NCI-H1417 treated with DMSO at 0.1 percent for 48 hours (cell line): ENCODE results near the gene OR2AG2.
"Not testable (repeated sequence)": the region's sequence is repeated elsewhere in the genome, so short reads cannot be mapped to it uniquely, and the experiment has no call there.

Experiments used
- DNase-seq: peaks from one replicate; lab custom pipeline; 2025; lab: John Stamatoyannopoulos, UW

Gene OR2AG2, protein sequence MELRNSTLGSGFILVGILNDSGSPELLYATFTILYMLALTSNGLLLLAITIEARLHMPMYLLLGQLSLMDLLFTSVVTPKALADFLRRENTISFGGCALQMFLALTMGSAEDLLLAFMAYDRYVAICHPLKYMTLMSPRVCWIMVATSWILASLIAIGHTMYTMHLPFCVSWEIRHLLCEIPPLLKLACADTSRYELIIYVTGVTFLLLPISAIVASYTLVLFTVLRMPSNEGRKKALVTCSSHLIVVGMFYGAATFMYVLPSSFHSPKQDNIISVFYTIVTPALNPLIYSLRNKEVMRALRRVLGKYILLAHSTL

GRCh38 chr11:6771926-6772893 lies at the start of gene OR2AG2:
Gene OR2AG2, minus strand, starts transcription at chr11:6771976. Its CDS starts 3,019 bp downstream, at chr11:6768957.
- DNase-seq, result no peak

DNA sequence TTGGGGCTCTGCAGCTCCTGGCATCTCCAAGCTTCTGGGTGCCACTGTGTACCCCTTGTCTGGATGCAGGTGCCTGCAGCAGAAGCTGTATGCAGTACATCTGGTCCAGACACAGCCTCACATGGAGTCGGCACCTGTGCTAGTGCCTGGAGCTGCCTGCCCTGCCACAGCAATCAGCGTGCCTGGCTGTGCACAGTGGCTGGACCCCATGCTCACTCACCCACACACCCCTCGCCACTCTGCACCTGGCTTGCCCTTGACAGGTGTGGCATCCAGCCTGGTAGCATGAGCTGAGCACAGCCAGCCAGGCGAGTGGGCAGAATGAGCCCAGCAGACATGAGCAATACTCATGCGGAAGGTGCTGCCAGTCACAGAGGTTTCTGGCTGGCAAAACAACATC lies 47.2 kb upstream of the OR2AG2 start:
- DNase-seq, result no peak

DNA sequence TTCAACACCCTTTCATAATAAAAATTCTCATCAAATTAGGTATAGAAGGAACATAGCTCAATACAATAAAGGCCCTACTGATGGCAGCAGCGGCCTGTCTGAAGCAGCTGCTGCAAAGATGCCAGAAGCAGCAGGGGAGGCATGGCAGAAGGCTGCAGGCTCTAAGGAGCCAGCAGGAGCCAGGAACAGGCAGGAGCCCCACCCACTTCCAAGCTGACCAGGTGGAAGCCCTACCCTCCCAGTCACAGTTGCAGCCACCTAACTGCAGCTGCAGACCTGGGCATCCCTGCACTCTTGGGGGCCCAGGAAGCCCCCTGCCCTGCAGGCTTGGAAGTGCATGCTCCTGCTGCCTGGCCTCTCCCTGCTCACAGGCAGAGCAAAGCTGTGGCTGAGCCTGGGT lies 45.9 kb upstream of the OR2AG2 start:
- DNase-seq, result no peak

DNA sequence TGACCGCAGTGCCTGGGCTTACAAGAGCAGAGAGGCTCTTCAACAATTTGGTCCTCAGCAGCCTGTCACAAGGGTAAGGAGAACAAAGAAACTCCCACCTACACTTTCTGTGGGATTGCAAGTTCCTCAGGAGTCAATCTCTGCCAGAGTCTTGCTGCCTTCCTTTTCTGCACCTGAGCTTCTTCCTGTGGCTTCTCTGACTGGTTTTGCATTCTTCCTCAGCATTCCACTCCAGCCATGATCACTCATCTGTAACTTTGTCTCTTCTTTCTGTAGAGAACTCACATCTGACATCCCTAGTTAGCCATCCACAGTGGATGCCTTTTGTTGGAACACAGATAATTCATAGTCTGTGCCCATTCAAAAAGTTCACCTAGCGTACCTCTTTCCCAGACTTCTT lies 41.9 kb upstream of the OR2AG2 start:
- no peak for DNase-seq

DNA sequence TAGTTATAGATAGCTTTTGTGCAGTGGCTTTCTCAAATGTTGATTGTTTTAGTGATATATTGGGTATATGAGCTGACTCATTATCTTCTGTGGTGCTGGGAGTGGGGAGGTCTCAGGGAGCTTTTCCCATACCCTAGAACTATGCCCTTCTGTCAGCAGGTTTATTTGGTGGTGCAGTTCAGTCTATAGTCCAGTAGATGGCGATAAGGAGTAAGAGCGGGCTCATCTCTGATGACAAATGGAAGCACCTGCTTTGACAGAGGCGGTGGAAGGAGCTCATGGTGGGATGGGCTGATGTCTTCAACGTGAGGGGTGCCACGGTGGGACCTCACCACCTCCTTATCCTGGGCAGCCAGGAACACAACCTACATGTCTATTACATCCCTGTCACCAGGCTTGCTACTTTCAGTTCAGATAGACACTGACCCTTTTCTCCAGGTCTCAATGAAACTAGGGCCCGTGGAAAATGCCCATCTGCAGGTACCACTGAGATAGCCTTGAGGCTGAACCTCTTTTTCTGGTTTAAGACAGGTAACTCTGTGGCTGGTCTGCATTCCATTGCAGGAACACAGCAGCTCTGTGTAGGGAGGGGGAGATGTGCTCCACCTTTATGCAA lies 40.7 kb upstream of the OR2AG2 start:
- DNase-seq, result no peak

DNA sequence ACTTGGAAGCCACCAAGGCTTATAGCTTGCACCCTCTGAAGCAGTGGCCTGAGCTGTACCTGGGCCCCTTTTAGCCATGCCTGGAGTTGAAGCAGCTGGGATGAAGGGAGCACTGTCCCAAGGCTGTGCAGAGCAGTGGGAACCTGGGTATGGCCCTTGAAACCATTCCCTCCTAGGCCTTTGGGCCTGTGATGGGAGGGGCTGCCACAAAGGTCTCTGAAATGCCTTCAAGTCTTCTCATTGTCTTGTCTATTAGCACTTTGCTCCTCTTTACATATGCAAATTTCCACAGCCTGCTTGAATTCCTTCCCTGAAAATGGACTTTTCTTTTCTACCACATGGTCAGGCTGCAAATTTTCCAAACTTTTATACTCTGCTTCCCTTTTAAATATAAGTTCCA lies 29.3 kb upstream of the OR2AG2 start:
- not testable (repeated sequence) for DNase-seq

- no peak for DNase-seq
Measured at GRCh38 chr11:6799402-6799801, 27.6 kb upstream of the OR2AG2 start, which contains the start of gene OR6A2. Gene OR6A2, minus strand, starts transcription at chr11:6799689. Its CDS starts 3,981 bp downstream, at chr11:6795708.

GRCh38 chr11:6794639-6795038 lies 22.9 kb upstream of the OR2AG2 start:
- no peak for DNase-seq

DNA sequence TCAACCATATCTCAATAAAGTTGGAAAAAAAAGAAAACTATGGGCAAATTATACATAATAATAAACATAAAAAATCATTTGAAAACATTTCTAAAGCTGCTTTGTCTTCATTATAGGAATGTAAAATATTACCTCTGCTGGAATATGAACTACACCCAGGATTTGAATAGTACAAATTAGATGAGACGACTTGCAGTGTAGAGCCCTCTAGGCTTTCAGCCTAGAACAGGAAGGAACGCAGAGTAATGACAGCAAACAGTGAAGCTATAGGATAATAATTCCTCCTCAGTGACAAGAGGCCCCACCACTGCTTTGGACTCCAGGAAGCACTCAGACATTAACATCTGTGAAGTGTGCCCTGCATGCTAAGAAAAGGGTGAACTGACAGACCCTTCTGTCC lies 18.8 kb upstream of the OR2AG2 start:
- DNase-seq, result no peak

- no peak for DNase-seq
Measured at GRCh38 chr11:6782720-6783119, 10.9 kb upstream of the OR2AG2 start, which contains the start of gene OR2AG1. Gene OR2AG1, plus strand, starts transcription at chr11:6783020. Its CDS starts 2,018 bp downstream, at chr11:6785038.

DNA sequence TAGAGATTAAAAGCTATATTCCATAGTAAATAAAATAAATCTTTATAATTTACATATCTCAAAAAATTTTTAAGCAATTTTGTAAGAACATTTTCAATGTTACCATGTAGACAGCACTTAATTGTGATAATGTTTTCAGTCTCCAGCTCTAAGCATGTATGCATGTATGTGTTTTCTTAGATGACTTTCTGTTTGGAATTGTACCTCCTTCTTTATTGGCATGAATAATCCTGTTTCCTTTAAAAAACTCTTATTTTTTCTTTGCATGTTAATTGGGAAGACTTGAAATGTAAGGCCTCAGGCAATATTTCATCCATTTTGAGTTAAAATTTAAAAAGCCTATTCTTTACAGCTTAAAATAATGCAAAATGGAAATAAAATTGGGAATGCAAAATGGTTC lies 9.1 kb upstream of the OR2AG2 start:
- no peak for DNase-seq

GRCh38 chr11:6778518-6778917 lies 6.7 kb upstream of the OR2AG2 start:
- no peak for DNase-seq

DNA sequence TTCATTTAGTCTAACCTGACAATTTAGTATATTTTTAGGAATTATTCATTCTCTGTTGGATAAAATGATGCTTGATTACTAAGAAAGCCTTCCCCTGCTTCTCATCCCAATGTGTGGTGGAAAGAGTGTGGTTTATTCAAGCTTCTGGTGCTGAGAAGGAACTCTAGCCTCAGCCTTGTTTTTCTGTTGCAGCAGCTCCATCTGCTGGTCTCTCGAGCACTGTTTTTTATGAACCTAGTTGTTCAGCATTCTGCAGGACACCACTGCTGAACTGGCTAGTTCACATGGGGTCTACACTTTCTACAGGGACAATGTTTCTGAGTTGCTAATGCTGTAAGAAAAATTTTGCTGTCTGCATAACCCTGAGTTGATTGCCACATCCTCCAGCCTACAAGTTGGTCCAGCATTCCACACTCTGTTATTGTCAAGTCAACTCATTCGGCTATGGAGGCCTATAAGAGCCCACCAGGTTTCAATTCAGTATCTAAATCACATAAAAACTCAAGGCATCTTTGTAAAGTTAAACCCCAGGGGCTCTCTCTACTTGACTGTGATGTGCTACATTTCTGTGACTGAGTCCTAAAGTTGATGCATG lies 14.3 kb downstream of the OR2AG2 start:
- DNase-seq, result no peak

GRCh38 chr11:6755953-6756347 lies 15.8 kb downstream of the OR2AG2 start:
- DNase-seq, result no peak

DNA sequence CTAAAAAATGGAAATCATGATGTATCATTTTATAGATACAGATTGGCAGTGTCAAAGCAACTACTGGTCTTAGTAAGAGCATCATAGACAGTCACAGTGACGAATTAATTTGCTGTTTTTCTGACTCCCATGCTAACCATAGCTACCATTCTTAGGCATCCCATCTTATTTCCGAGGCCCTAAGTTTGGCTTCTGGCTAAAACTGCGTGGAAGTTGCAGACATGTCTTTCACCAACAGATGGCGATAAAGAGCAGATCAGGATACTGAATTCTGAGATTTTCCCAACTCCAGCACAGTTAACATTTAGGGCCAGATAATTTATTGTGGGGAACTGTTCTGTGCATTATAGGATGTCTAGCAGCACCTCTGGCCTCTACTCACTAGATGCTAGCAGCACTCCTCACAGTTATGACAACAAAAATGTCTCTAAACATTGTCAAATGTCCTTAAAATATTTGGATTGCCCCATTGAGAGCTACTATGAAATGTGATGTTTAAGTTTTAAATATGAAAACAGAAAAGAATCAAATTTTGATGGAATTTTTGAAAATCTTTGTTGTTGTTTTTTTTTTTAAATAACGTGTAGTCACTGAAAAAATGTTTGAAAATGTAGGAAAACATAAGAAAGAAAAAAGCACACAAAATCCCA lies 16.3 kb downstream of the OR2AG2 start:
- no peak for DNase-seq

- DNase-seq, result no peak
Measured at GRCh38 chr11:6747097-6747668, 24.6 kb downstream of the OR2AG2 start.

DNA sequence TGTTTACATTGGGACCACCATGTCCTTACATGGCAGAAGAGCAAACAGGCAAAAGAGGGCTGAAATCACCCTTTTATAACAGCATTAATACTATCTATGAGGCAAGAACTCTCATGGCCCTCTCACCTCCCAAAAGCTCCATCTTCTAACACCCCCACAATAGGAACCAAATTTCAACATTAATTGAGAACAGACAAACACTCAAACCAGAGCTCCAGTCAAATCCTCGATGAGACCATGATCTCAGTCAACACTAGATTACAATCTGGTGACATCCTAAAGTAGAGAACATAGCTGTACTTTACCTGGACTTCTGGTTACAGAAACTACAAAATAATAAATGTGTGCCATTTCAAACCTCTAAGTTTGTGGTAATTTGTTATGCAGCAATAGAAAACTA lies 25.1 kb downstream of the OR2AG2 start:
- DNase-seq, result no peak

GRCh38 chr11:6746086-6746618 lies 25.6 kb downstream of the OR2AG2 start:
- DNase-seq, result no peak

GRCh38 chr11:6745465-6746015 lies 26.2 kb downstream of the OR2AG2 start:
- no peak for DNase-seq

GRCh38 chr11:6745018-6745417 lies 26.8 kb downstream of the OR2AG2 start:
- DNase-seq, result no peak

GRCh38 chr11:6742260-6742659 lies 29.5 kb downstream of the OR2AG2 start:
- DNase-seq, result no peak
